BJ (cell line): Measurements from ENCODE around the gene PKHD1. TPM values are rescaled to one million over a fixed set of nuclear protein-coding genes. Genes with fewer than 3 reads are reported as not detected.
"Not testable (repeated sequence)": the region's sequence is repeated elsewhere in the genome, so short reads cannot be mapped to it uniquely, and the experiment has no call there.

Experiments used
- CTCF ChIA-PET: fragments of 350-600 bp; formaldehyde crosslinking; extraction: SDS; loops from one replicate; lab custom pipeline; 2021; ENCODE audit warnings: antibody characterized with exemption, inconsistent platforms; lab: Yijun Ruan, JAX
- POLR2A ChIA-PET: fragments of 300-600 bp; sonication (Branson Sonifier 250); formaldehyde crosslinking; extraction: SDS; loops from one replicate; lab custom pipeline; 2021; ENCODE audit warnings: antibody characterized with exemption; lab: Charles Lee
- DNase-seq: peaks from one replicate; pipeline ENCODE4 v3.0.0-alpha.2; 2011; ENCODE audit warnings: low read depth
- H3K27me3 ChIP-seq: 2 replicates; pipeline ENCODE4 v1.6.0; 2011; ENCODE audit warnings: low read length; ENCODE audit not compliant: control insufficient read depth, insufficient read depth
- H3K36me3 ChIP-seq: 2 replicates; pipeline ENCODE4 v1.5.1; 2011; ENCODE audit warnings: low read length; ENCODE audit not compliant: control insufficient read depth, insufficient read depth
- H3K4me3 ChIP-seq: 2 replicates; pipeline ENCODE4 v1.5.1; 2011; ENCODE audit warnings: low read depth, mild to moderate bottlenecking, control low read depth, low read length
- CTCF ChIP-seq: IDR thresholded peaks from 2 replicates; pipeline ENCODE4 v1.5.1; 2011; ENCODE audit warnings: low read depth, mild to moderate bottlenecking, control low read depth, inconsistent platforms, low read length, moderate library complexity; ENCODE audit not compliant: insufficient read depth
- polyA plus RNA-seq: library from polyadenylated mRNA; depleted of rRNA; stranded (reverse); fragments of >200 nt; gene quantifications from 2 replicates; pipeline ENCODE4 v1.2.3, GENCODE V29; 2011

The PKHD1 gene
- polyA plus RNA-seq, 1 experiment, result not detected

GRCh38 chr6:51928320-51928719 lies 159.1 kb downstream of the PKHD1 start:
- no peaks in the 10 kb centered on the region for H3K36me3 ChIP-seq
- CTCF ChIA-PET, result no interaction called here
- no peaks in the 10 kb centered on the region for H3K27me3 ChIP-seq
- no peak overlapping the region for H3K4me3 ChIP-seq
- no peak for DNase-seq
- POLR2A ChIA-PET, result no interaction called here
- TF ChIP-seq CTCF, result no peak

GRCh38 chr6:51927450-51927849 lies 160.0 kb downstream of the PKHD1 start:
- CTCF ChIA-PET, result no interaction called here
- TF ChIP-seq CTCF, result no peak
- Histone ChIP-seq H3K27me3 (no peaks in the 10 kb centered on the region), H3K4me3 (no peak overlapping the region), H3K36me3 (no peaks in the 10 kb centered on the region)
- no peak for DNase-seq
- POLR2A ChIA-PET, result no interaction called here

- no peak for DNase-seq
- no peaks in the 10 kb centered on the region for H3K36me3 ChIP-seq
- no peak overlapping the region for H3K4me3 ChIP-seq
- no peaks in the 10 kb centered on the region for H3K27me3 ChIP-seq
- ChIA-PET POLR2A (no interaction called here), CTCF (no interaction called here)
- TF ChIP-seq CTCF, result no peak
These were observed 161.3 kb downstream of the PKHD1 start for GRCh38 chr6:51926125-51926524.

- CTCF ChIA-PET, H3K4me3 ChIP-seq, POLR2A ChIA-PET, H3K27me3 ChIP-seq, H3K36me3 ChIP-seq, DNase-seq: not testable (repeated sequence)
These were observed 164.9 kb downstream of the PKHD1 start for GRCh38 chr6:51922479-51922878.

GRCh38 chr6:51918347-51918746 lies 169.1 kb downstream of the PKHD1 start:
- POLR2A ChIA-PET, H3K27me3 ChIP-seq, H3K4me3 ChIP-seq, DNase-seq, CTCF ChIA-PET, H3K36me3 ChIP-seq: not testable (repeated sequence)

- POLR2A ChIA-PET, result no interaction called here
- H3K27me3 ChIP-seq, result no peaks in the 10 kb centered on the region
- CTCF ChIA-PET, result no interaction called here
- no peaks in the 10 kb centered on the region for H3K36me3 ChIP-seq
- TF ChIP-seq CTCF, result no peak
- H3K4me3 ChIP-seq, result no peak overlapping the region
- DNase-seq, result no peak
These were observed 172.3 kb downstream of the PKHD1 start for GRCh38 chr6:51915098-51915497.
